ENCODE data around the gene PHACTR2.

DNA sequence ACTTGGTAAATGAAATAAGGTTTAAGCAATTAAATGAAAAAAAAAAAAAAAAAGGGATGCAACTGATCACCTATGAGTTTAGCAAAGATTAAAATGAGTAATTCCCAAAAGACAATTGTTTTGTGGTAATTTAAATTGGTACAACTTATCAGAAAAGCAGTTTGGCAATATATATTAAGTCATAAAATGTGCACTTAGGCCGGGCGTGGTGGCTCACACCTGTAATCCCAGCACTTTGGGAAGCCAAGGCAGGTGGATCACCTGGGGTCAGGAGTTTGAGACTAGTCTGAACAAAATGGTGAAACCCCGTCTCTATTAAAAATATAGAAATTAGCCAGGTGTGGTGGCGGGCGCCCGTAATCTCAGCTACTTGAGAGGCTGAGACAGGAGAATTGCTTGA lies 7.9 kb downstream of the PHACTR2 start:
- TF ChIP-seq EP300 (IDR thresholded peaks at IDR 0.05; ENCODE audit: borderline replicate concordance): no peak
- no peak for TF ChIP-seq TEAD4 (IDR thresholded peaks at IDR 0.05)
- TF ChIP-seq, protein P1, sequence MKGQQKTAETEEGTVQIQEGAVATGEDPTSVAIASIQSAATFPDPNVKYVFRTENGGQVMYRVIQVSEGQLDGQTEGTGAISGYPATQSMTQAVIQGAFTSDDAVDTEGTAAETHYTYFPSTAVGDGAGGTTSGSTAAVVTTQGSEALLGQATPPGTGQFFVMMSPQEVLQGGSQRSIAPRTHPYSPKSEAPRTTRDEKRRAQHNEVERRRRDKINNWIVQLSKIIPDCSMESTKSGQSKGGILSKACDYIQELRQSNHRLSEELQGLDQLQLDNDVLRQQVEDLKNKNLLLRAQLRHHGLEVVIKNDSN (IDR thresholded peaks at IDR 0.05): no peak
- TF ChIP-seq FOXM1 (IDR thresholded peaks at IDR 0.05; ENCODE audit: borderline replicate concordance, low read depth): no peak
- no peak for TF ChIP-seq EGR1 (IDR thresholded peaks at IDR 0.05)
- TF ChIP-seq NFIC (IDR thresholded peaks at IDR 0.05): no peak
- TF ChIP-seq CEBPB (IDR thresholded peaks at IDR 0.05): no peak
- TF ChIP-seq TAF1 (IDR thresholded peaks at IDR 0.05; ENCODE audit: low read depth): no peak
- TF ChIP-seq, protein P2, sequence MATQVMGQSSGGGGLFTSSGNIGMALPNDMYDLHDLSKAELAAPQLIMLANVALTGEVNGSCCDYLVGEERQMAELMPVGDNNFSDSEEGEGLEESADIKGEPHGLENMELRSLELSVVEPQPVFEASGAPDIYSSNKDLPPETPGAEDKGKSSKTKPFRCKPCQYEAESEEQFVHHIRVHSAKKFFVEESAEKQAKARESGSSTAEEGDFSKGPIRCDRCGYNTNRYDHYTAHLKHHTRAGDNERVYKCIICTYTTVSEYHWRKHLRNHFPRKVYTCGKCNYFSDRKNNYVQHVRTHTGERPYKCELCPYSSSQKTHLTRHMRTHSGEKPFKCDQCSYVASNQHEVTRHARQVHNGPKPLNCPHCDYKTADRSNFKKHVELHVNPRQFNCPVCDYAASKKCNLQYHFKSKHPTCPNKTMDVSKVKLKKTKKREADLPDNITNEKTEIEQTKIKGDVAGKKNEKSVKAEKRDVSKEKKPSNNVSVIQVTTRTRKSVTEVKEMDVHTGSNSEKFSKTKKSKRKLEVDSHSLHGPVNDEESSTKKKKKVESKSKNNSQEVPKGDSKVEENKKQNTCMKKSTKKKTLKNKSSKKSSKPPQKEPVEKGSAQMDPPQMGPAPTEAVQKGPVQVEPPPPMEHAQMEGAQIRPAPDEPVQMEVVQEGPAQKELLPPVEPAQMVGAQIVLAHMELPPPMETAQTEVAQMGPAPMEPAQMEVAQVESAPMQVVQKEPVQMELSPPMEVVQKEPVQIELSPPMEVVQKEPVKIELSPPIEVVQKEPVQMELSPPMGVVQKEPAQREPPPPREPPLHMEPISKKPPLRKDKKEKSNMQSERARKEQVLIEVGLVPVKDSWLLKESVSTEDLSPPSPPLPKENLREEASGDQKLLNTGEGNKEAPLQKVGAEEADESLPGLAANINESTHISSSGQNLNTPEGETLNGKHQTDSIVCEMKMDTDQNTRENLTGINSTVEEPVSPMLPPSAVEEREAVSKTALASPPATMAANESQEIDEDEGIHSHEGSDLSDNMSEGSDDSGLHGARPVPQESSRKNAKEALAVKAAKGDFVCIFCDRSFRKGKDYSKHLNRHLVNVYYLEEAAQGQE (IDR thresholded peaks at IDR 0.05; ENCODE audit: low read depth): no peak
- TF ChIP-seq TCF12 (IDR thresholded peaks at IDR 0.05; ENCODE audit: low read depth): no peak
- TF ChIP-seq, protein P3, sequence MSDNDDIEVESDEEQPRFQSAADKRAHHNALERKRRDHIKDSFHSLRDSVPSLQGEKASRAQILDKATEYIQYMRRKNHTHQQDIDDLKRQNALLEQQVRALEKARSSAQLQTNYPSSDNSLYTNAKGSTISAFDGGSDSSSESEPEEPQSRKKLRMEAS (IDR thresholded peaks at IDR 0.05): no peak

Data from Ishikawa (cell line).